CD4-positive, alpha-beta memory T cell (primary cell): ENCODE results near the gene TMEFF2. TPM values are rescaled to one million over a fixed set of nuclear protein-coding genes. Genes with fewer than 3 reads are reported as not detected.

Experiments
- CTCF ChIA-PET: fragments of 350-600 bp; sonication (Branson Sonifier 250); formaldehyde crosslinking; loops from one replicate; lab custom pipeline; 2021; ENCODE audit warnings: inconsistent platforms; ENCODE audit not compliant: partially characterized antibody; lab: Charles Lee
- POLR2A ChIA-PET: fragments of 350-600 bp; sonication (Branson Sonifier 250); formaldehyde crosslinking; loops from one replicate; lab custom pipeline; 2021; ENCODE audit not compliant: partially characterized antibody; lab: Charles Lee
- DNase-seq, 5 donors: peaks; one replicate each; pipeline versions ENCODE4 v3.0.0 to v3.0.0-alpha.2; 2020 to 2022; ENCODE audit warnings: mixed read lengths in 1 of 5
- H3K27ac ChIP-seq: one replicate; pipeline ENCODE4 v1.7.0; 2013; ENCODE audit warnings: low read depth, low read length
- H3K27me3 ChIP-seq: 2 replicates; pipeline ENCODE4 v1.7.0; 2013; ENCODE audit warnings: mild to moderate bottlenecking, low read length, moderate library complexity; ENCODE audit not compliant: insufficient read depth
- H3K36me3 ChIP-seq: 2 replicates; pipeline ENCODE4 v1.7.0; 2013; ENCODE audit warnings: mild to moderate bottlenecking, low read length, moderate library complexity; ENCODE audit not compliant: insufficient read depth
- H3K4me1 ChIP-seq: 2 replicates; pipeline ENCODE4 v1.7.0; 2013; ENCODE audit warnings: mild to moderate bottlenecking, low read length, moderate library complexity; ENCODE audit not compliant: insufficient read depth
- H3K4me3 ChIP-seq, 2 donors: one replicate each; pipeline ENCODE4 v1.7.0; 2013; ENCODE audit warnings: low read length in 2 of 2, mild to moderate bottlenecking in 1 of 2
- H3K9me3 ChIP-seq, 2 donors: one replicate each; pipeline ENCODE4 v1.7.0; 2013; ENCODE audit warnings: low read length in 2 of 2, control low read depth in 1 of 2; ENCODE audit not compliant: control insufficient read depth in 1 of 2
- H3K27ac Mint-ChIP-seq, 7 donors: one replicate each; pipeline ENCODE4 v1.8.0; 2020 to 2021; ENCODE audit warnings: mixed read lengths in 7 of 7, mild to moderate bottlenecking in 6 of 7, inconsistent platforms in 3 of 7, moderate library complexity in 3 of 7
- H3K27me3 Mint-ChIP-seq, 2 donors: one replicate each; pipeline ENCODE4 v1.8.0; 2020 to 2021; ENCODE audit warnings: mixed read lengths in 2 of 2
- H3K36me3 Mint-ChIP-seq, 2 donors: one replicate each; pipeline ENCODE4 v1.8.0; 2020 to 2021; ENCODE audit warnings: mixed read lengths in 2 of 2, inconsistent platforms in 1 of 2, mild to moderate bottlenecking in 1 of 2
- H3K4me1 Mint-ChIP-seq, 4 donors: one replicate each; pipeline ENCODE4 v1.8.0; 2020 to 2021; ENCODE audit warnings: mixed read lengths in 4 of 4, mild to moderate bottlenecking in 1 of 4
- H3K4me3 Mint-ChIP-seq, 8 donors: one replicate each; pipeline ENCODE4 v1.8.0; 2020 to 2021; ENCODE audit warnings: mixed read lengths in 8 of 8, mild to moderate bottlenecking in 7 of 8, moderate library complexity in 6 of 8, inconsistent platforms in 3 of 8
- H3K9me3 Mint-ChIP-seq, 8 donors: one replicate each; pipeline ENCODE4 v1.8.0; 2020 to 2021; ENCODE audit warnings: mixed read lengths in 8 of 8, mild to moderate bottlenecking in 5 of 8, inconsistent platforms in 3 of 8, moderate library complexity in 1 of 8
- intact Hi-C: fragments of 100-400 bp; cut with micrococcal nuclease; formaldehyde crosslinking; loops from one replicate; pipeline ENCODE4 v1.15.1; 2023
- polyA plus RNA-seq, 2 donors: library from polyadenylated mRNA; unstranded; fragments of 300-500 nt; fragmentation: Illumina TruSeq; gene quantifications; one replicate each; pipeline ENCODE4 v1.2.3, GENCODE V29; 2021
- total RNA-seq, 2 experiments: library from RNA; stranded (reverse); gene quantifications; one replicate each; pipeline ENCODE4 v1.2.3, GENCODE V29; 2021

TMEFF2 gene
- total and polyA plus RNA-seq, 4 experiments from 2014 or later: not detected

- Mint-ChIP-seq H3K4me1 (no peaks in the 10 kb centered on the region), H3K4me3 (no peak overlapping the region), H3K36me3 (no peaks in the 10 kb centered on the region), H3K27ac (no peak overlapping the region), H3K27me3 (peaks cover 8 to 11% of the 10 kb centered on the region in 2 donors), H3K9me3 (peaks cover 0 to 2% (median 0%) of the 10 kb centered on the region in 8 donors)
- ChIA-PET POLR2A (no interaction called here), CTCF (no interaction called here)
- Histone ChIP-seq H3K4me1 (no peaks in the 10 kb centered on the region), H3K27ac (no peak overlapping the region), H3K27me3 (no peaks in the 10 kb centered on the region), H3K36me3 (no peaks in the 10 kb centered on the region), H3K9me3 (no peaks in the 10 kb centered on the region), H3K4me3 (no peak overlapping the region)
- no peak for DNase-seq
- intact Hi-C loops: no loop called here
These were observed 217.0 kb downstream of the TMEFF2 start for GRCh38 chr2:191977754-191978153.

- Histone ChIP-seq H3K4me3 (no peak overlapping the region), H3K36me3 (no peaks in the 10 kb centered on the region), H3K4me1 (no peaks in the 10 kb centered on the region), H3K27me3 (no peaks in the 10 kb centered on the region), H3K27ac (no peak overlapping the region), H3K9me3 (no peaks in the 10 kb centered on the region)
- peaks cover 15 to 16% of the 10 kb centered on the region in 2 donors for H3K27me3 Mint-ChIP-seq
- no peak for DNase-seq
- H3K4me1 Mint-ChIP-seq: no peaks in the 10 kb centered on the region
- H3K36me3 Mint-ChIP-seq: no peaks in the 10 kb centered on the region
- H3K4me3 Mint-ChIP-seq: no peak overlapping the region
- H3K9me3 Mint-ChIP-seq: peaks cover 0 to 3% (median 0%) of the 10 kb centered on the region in 8 donors
- CTCF ChIA-PET: no interaction called here
- H3K27ac Mint-ChIP-seq: no peak overlapping the region
- intact Hi-C loops: no loop called here
- POLR2A ChIA-PET: no interaction called here
These were observed 218.3 kb downstream of the TMEFF2 start for GRCh38 chr2:191976436-191976835.

- no peak overlapping the region for H3K27ac Mint-ChIP-seq
- Histone ChIP-seq H3K27me3 (no peaks in the 10 kb centered on the region), H3K27ac (no peak overlapping the region), H3K4me3 (no peak overlapping the region), H3K36me3 (no peaks in the 10 kb centered on the region), H3K4me1 (no peaks in the 10 kb centered on the region), H3K9me3 (no peaks in the 10 kb centered on the region)
- POLR2A ChIA-PET: no interaction called here
- H3K36me3 Mint-ChIP-seq: no peaks in the 10 kb centered on the region
- CTCF ChIA-PET: no interaction called here
- H3K4me1 Mint-ChIP-seq: no peaks in the 10 kb centered on the region
- no peak overlapping the region for H3K4me3 Mint-ChIP-seq
- H3K9me3 Mint-ChIP-seq: peaks cover 0 to 2% (median 0%) of the 10 kb centered on the region in 8 donors
- no peak for DNase-seq
- intact Hi-C loops: no loop called here
- peaks cover 12 to 13% of the 10 kb centered on the region in 2 donors for H3K27me3 Mint-ChIP-seq
These were observed 220.1 kb downstream of the TMEFF2 start for GRCh38 chr2:191974676-191975075.

GRCh38 chr2:191970867-191971266 is 223.9 kb downstream of the TMEFF2 start:
- DNase-seq: no peak
- H3K27me3 Mint-ChIP-seq: peaks cover 9 to 13% of the 10 kb centered on the region in 2 donors
- H3K36me3 Mint-ChIP-seq: no peaks in the 10 kb centered on the region
- Histone ChIP-seq H3K36me3 (no peaks in the 10 kb centered on the region), H3K27me3 (no peaks in the 10 kb centered on the region), H3K4me3 (no peak overlapping the region), H3K27ac (no peak overlapping the region), H3K9me3 (no peaks in the 10 kb centered on the region), H3K4me1 (no peaks in the 10 kb centered on the region)
- ChIA-PET POLR2A (no interaction called here), CTCF (no interaction called here)
- no peak overlapping the region for H3K27ac Mint-ChIP-seq
- H3K4me3 Mint-ChIP-seq: no peak overlapping the region
- H3K9me3 Mint-ChIP-seq: peaks cover 0 to 2% (median 0%) of the 10 kb centered on the region in 8 donors
- intact Hi-C loops: no loop called here
- no peaks in the 10 kb centered on the region for H3K4me1 Mint-ChIP-seq

GRCh38 chr2:191968120-191968519 is 226.6 kb downstream of the TMEFF2 start:
- Mint-ChIP-seq H3K36me3 (no peaks in the 10 kb centered on the region), H3K9me3 (peaks cover 0 to 3% (median 0%) of the 10 kb centered on the region in 8 donors), H3K4me3 (no peak overlapping the region), H3K27ac (no peak overlapping the region), H3K4me1 (no peaks in the 10 kb centered on the region), H3K27me3 (peaks cover 4 to 15% of the 10 kb centered on the region in 2 donors)
- no peaks in the 10 kb centered on the region for H3K9me3 ChIP-seq
- H3K4me3 ChIP-seq: no peak overlapping the region
- H3K36me3 ChIP-seq: no peaks in the 10 kb centered on the region
- no peaks in the 10 kb centered on the region for H3K27me3 ChIP-seq
- intact Hi-C loops: no loop called here
- POLR2A ChIA-PET: no interaction called here
- H3K4me1 ChIP-seq: no peaks in the 10 kb centered on the region
- no peak overlapping the region for H3K27ac ChIP-seq
- DNase-seq: no peak
- CTCF ChIA-PET: no interaction called here

- Histone ChIP-seq H3K27ac (no peak overlapping the region), H3K36me3 (no peaks in the 10 kb centered on the region), H3K9me3 (no peaks in the 10 kb centered on the region), H3K4me1 (no peaks in the 10 kb centered on the region), H3K4me3 (no peak overlapping the region), H3K27me3 (no peaks in the 10 kb centered on the region)
- Mint-ChIP-seq H3K27ac (no peak overlapping the region), H3K4me3 (no peak overlapping the region), H3K9me3 (peaks cover 0 to 2% (median 0%) of the 10 kb centered on the region in 8 donors), H3K36me3 (no peaks in the 10 kb centered on the region), H3K27me3 (peaks cover 0 to 6% of the 10 kb centered on the region in 2 donors), H3K4me1 (no peaks in the 10 kb centered on the region)
- intact Hi-C loops: no loop called here
- POLR2A ChIA-PET: no interaction called here
- no peak for DNase-seq
- CTCF ChIA-PET: no interaction called here
These were observed 229.0 kb downstream of the TMEFF2 start for GRCh38 chr2:191965733-191966132.

- CTCF ChIA-PET: no interaction called here
- Histone ChIP-seq H3K4me1 (no peaks in the 10 kb centered on the region), H3K9me3 (no peaks in the 10 kb centered on the region), H3K27me3 (no peaks in the 10 kb centered on the region), H3K4me3 (no peak overlapping the region), H3K27ac (no peak overlapping the region), H3K36me3 (no peaks in the 10 kb centered on the region)
- peaks cover 4 to 7% of the 10 kb centered on the region in 2 donors for H3K27me3 Mint-ChIP-seq
- H3K36me3 Mint-ChIP-seq: no peaks in the 10 kb centered on the region
- no peak overlapping the region for H3K27ac Mint-ChIP-seq
- no peak for DNase-seq
- no peak overlapping the region for H3K4me3 Mint-ChIP-seq
- peaks cover 0 to 2% (median 0%) of the 10 kb centered on the region in 8 donors for H3K9me3 Mint-ChIP-seq
- POLR2A ChIA-PET: no interaction called here
- intact Hi-C loops: no loop called here
- no peaks in the 10 kb centered on the region for H3K4me1 Mint-ChIP-seq
These were observed 233.2 kb downstream of the TMEFF2 start for GRCh38 chr2:191961556-191961955.

- Mint-ChIP-seq H3K36me3 (no peaks in the 10 kb centered on the region), H3K4me1 (no peaks in the 10 kb centered on the region), H3K9me3 (no peaks in the 10 kb centered on the region), H3K27ac (no peak overlapping the region), H3K27me3 (peaks cover 2 to 4% of the 10 kb centered on the region in 2 donors), H3K4me3 (no peak overlapping the region)
- intact Hi-C loops: no loop called here
- POLR2A ChIA-PET: no interaction called here
- CTCF ChIA-PET: no interaction called here
- H3K9me3 ChIP-seq: no peaks in the 10 kb centered on the region
- H3K4me3 ChIP-seq: no peak overlapping the region
- no peaks in the 10 kb centered on the region for H3K4me1 ChIP-seq
- H3K27me3 ChIP-seq: no peaks in the 10 kb centered on the region
- H3K27ac ChIP-seq: no peak overlapping the region
- DNase-seq: no peak
- no peaks in the 10 kb centered on the region for H3K36me3 ChIP-seq
These were observed 235.5 kb downstream of the TMEFF2 start for GRCh38 chr2:191959209-191959608.
